GM23338 (cell line): ENCODE data around the gene SKIC8.

Experiments used
- CTCF ChIP-seq, 2 experiments: fragments of 200-600 bp in 1 of 2; sonication (generic) in 1 of 2; conservative IDR thresholded peaks; 2 replicates each; pipeline versions ENCODE4 v1.5.1 to v1.6.1; 2016 to 2017; ENCODE audit warnings: antibody characterized with exemption in 2 of 2, low read depth in 2 of 2, mild to moderate bottlenecking in 2 of 2, moderate library complexity in 1 of 2
- POLR2AphosphoS5 ChIP-seq: IDR thresholded peaks from 2 replicates; pipeline ENCODE4 v1.6.1; 2016; ENCODE audit warnings: antibody characterized with exemption, low read depth

DNA sequence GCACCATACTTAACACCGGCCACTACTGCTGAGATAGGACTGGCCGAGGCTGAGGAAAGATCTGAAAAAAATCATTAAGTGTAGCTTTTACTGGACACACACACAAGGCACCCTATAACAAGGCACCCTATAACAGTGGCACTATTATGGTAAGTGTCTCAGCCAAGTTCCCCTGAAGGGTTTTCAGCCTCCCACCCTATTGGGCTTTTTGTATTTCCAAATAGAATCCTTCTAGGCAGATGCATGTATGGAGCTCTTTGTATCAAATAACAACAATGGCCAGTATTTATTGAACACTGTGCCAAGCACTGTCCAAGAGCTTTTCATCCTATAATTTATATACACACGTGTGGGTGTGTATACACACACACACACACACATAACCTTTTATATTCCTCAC is 41.7 kb downstream of the SKIC8 start:
- TF ChIP-seq POLR2AphosphoS5 (no peak), CTCF (conservative IDR thresholded peaks at IDR 0.05; ENCODE audit: low read depth in 2 of 2) (no peak)
